Hindlimb muscle (tissue), 1 donor: Measurements from ENCODE around the gene LRP6. TPM values are rescaled to one million over a fixed set of nuclear protein-coding genes. Genes with fewer than 3 reads are reported as not detected.
"Not testable (repeated sequence)": the region's sequence is repeated elsewhere in the genome, so short reads cannot be mapped to it uniquely, and the experiment has no call there.

ENCODE experiments used
- DNase-seq: peaks from one replicate; pipeline ENCODE4 v3.0.0-alpha.2; 2013
- polyA plus RNA-seq: library from polyadenylated mRNA; unstranded; fragments of 120-200 nt; gene quantifications from one replicate; pipeline ENCODE4 v1.2.1, GENCODE V29; 2013; ENCODE audit not compliant: insufficient read length

Gene LRP6
- polyA plus RNA-seq, result 34.3 TPM

DNA sequence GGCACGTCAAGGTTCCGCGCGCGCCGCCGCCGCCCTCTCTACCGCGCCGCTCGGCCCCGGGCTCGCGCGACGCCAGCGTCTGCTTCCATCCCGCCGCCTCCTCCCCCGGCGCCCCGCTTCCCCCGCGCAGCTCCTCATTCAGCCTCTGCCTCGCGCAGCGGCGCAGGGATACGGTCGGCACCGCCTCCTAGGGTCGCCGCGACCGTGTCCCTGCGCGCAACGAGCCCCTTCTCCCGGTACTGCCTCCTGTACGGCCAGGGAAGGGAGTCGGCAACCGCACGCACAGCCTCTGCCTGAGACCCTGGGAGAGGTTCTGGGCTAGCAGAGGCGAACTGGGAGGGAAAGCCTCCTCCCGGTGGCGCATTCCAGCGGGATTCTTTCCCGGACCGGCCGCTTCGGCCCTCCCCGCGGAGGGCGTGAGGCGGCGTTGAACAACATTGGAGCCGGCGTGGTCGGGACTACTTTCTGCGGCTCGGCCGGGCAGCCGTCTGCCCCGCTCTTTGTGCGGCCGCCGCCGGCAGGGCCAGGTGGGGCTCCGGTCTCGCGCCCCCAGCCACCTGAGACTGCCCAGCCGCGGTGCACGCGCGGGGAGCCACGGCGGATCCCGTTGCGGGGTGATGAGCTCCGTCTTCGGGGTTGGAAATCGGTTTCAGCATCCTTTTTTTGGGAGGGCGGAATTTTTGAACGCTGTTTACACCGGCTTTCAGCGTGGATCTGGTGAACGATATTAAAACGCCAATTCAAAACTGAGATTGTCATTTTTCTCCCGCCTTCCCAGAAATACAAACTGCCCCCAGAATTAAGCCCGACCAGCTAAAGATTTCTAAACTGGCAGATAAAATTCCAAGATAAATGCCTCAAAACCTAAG is at the start of gene LRP6:
TSS of gene LRP6 (minus strand) at position 172 of the 869 bp plus-strand sequence. CDS start 309 bp downstream, outside the sequence.
- DNase-seq, result peak; percentile 94

DNA sequence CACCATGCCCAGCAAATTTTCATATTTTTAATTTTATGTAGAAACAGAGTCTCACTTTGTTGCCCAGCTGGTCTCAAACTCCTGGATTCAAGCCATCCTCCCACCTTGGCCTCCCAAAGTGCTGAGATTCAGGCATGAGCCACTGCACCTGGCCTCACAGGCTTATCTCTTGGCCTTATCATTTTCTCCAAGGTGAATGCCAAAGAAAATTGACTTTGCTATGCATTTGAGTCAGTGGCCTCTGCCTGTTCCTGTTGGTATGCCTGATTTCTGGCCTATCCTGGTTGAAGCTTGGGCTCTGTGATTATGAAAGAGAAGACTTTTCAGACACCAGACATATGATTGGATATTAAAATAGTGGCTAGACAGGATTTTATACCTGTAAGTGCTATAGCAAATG is 49.0 kb upstream of the LRP6 start:
- DNase-seq, result no peak

DNA sequence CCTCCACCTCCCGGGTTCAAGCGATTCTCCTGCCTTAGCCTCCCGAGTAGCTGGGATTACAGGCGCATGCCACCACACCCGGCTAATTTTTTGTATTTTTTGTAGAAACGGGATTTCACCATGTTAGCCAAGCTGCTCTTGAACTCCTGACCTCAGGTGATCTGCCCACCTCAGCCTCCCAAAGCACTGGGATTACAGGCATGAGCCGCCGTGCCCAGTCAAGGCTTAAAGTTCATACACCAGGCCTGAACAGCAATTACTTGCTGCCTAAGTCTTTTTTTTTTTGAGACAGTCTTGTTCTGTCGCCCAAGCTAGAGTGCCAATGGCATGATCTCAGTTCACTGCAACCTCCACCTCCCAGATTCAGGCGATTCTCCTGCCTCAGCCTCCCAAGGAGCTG is 43.9 kb upstream of the LRP6 start:
- not testable (repeated sequence) for DNase-seq

DNA sequence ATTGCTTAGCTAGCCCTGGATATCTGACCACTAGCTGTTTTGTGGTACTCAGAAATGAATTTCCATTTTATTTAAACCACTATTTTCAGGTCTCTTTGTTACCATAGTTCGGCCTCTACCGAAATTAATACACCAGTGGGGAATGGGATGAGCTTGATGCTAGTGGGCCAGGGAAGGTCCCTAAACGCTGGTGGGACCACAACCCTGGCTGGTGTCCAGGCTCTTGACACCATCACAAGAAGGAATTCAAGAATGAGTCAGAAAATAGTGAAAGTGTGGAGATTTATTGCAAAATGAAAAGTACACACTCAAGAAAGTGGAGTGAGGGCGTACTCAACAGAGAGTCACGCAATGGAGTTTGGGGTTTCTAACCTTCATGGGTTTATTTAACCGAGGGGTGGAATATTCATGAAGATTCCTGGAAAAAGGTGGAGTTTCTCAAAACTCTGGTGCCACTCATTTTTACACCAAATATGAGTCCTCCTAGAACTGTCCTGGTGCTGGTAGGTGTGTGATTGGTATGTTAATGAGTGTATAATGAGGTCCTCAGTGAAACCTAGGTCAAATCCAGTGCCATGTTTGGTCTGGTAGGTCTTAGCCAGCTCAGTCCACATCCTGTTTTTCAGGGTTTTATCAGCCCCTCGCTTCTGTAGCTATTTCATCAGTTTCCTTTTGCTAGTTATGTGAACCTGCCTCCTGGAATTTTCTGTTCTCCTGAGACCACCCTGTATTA is 38.9 kb upstream of the LRP6 start:
- no peak for DNase-seq

DNA sequence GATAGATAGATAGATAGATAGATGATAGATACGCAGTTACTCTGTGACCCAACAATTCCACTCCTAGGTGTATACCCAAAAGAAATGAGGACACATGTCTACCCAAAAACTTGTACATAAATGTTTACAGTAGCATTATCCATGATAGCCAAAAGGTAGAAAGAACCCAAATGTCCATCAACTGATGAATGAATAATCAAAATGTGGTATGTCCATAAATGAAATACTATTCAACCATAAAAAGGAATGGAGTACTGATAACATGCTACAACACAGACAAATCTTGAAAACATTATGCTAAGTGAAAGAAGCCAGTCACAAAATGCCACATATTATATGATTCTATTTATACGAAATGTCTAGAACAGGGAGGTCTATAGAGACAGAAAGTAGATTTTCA is 36.1 kb upstream of the LRP6 start:
- DNase-seq, result no peak

DNA sequence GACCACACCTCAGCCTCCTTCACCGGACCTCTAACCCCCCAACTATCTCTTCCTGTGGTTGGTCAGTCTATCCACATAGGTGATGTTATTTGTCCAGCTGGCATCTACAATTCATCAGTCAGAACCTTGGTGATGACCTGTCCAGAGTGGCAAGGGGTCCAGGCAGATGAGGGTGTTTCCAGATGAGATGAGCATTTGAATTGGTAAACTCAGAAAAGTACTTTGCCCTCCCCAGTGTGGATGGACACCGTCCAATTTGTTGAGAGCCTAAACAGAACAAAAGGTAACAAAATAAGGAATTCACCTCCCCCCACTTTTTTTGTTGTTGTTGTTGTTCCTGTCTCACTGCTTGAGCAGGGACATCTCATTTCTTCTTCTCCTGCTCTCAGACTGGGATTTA is 34.3 kb upstream of the LRP6 start:
- no peak for DNase-seq

DNA sequence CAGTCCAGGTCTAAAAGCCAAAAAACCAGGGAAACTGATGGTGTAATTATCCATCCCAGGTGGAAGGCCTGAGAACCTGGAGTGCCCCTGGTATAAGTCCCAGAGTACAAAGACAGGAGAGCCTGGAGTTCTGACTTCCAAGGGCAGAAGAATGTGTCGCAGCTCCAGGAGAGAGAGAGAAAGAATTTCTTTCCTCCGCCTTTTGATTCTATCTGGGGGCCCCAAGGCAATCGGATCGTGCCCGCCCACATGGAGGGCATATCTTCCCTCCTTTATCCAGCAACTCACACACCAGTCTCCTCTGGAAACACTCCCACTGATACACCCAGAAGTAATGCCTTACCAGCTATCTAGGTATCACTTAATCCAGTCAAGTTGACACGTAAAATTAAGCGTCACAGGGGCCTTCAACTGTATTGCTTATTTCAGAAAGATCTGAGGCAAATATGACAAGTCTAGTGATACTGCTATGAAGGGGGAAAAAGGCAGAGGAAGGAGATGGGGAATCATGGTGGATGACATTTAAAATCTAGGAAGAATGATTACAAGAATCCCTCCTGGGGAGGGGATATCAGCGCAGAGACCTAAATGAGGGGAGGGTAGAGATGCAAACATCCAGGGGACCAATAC is 30.5 kb upstream of the LRP6 start:
- DNase-seq, result no peak

DNA sequence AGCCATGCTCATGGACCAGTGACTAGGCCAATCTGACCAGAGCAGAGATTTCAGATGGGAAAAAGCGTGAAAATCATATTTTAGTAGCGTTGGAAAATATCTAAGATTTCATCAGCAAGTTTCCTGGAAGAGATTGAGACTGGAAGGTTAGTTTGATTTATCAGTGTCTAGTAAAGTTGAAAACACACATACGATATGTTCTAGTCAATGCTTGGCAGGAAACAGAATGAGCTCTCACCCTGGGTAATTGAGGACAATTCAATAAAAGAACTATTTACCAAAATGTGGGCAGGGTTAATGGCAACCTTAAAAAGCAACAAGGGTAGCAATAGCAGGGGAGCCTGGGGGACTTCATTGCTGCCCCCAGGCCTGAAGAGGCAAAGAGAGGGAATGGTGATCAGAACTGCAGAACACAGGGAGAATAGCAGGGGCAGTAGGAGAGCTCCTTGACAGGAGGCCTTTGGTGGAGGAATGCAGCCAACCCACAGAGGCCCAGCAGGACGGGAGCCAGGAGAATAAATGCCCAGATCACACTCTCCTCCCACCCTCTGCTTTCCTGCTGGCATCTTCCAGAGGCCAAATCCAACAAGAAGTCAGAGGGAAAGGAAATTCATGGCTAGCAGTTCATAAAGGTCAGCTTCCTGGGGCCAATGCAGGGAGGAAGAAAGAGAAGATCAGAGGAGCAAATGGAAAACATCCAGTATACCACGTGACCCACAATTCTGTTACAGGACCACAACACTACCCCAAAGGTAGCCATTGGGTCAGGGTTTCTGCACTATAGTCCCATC is 27.6 kb upstream of the LRP6 start:
- no peak for DNase-seq

DNA sequence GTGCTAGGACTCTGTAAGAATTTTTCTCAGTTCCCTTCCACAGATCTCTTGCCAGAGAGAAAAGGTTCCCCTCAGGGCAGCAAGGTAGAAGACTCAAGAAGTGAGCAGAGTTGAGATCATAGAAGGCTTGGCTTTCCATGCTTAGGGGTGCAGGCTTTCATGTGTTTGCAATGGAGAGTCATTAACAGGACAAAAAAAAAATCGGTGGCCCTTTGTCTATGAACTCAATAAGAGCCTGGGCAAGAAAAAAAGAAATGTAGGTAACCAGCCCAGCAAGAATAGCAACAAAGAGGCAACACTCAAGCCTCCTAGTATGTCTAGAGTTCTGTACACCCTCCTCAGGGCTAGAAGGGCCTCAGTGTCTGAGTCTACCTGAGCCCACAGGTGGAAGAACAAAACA is 23.4 kb upstream of the LRP6 start:
- no peak for DNase-seq

DNA sequence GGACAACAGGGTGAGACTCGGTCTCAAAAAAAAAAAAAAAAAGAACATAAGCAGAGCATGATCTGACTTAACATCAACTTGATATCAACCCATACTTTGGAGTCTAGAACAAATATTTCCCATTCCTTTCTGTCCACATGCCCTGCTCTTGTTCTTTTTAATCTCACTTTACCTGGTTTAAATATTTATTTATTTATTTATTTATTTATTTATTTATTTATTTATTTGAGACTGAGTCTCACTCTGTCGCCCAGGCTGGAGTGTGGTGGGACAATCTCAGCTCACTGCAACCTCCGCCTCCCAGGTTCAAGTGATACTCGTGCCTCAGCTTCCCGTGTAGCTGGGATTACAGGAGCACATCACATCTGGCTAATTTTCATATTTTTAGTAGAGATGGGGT is 19.6 kb upstream of the LRP6 start:
- no peak for DNase-seq

DNA sequence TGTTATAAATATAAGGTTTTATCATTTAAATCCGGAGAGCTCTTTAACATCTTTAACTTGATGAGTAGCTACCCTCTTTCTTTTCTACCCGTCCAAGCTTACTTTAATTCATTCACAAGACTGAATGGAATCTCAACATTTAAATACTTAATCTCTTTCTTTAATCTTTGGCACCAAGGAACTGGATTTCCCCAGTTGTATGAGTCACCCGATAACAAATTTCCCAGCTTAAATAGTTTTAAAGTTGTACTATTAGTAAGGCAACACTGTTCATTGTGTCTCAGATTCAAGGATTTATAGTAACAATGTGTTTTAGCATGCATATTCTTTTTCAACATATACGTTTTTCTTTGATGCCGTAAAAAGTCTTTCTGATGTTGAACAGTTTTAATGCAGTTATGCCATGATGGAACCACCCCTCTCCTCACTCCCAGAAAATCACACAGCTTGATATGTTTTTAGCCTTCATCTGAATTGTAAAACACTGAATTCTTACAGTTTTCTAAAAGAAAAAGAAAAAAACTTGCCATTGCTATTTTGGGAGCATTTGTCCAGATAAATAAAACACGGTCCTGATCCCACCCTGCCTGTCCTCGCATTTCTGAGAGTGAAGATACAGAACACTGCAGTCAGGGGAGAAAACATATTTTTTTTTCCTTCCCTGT is 16.0 kb upstream of the LRP6 start:
- no peak for DNase-seq

DNA sequence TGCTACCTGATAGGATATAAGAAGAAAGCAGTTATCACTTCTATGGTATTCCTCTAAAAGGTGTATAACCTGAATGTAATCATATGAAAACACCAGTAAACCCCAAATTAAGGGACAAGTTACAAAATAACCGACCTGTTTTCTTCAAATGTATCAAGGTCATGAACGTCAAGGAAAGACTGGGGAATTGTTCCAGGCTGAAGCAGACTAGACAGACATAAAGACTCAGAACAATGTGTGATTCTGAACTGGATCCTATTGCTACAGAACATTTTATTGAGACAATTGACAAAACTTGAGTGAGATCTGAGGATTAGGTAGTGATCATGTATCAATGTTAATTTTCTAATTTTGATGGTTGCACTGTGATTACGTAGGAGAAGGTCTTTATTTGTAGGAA is 15.4 kb upstream of the LRP6 start:
- DNase-seq, result no peak

DNA sequence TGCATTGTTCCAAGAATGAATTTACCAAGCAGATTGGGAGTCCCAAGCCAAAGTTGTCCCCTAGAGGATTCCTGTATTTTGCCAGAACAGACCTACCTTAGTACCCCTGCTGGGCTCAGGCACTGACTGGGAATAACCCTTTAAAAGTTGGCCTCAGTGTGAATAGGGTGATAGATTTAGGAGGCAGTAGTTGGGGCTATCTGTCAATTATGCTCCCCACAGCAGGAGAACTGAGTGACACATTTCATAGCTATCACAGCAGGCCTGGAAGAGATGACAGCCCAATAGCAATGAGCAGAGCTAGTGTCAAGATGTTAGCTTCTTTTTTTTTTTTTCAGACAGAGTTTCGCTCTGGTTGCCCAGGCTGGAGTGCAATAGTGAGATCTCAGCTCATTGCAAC is 14.3 kb upstream of the LRP6 start:
- no peak for DNase-seq

DNA sequence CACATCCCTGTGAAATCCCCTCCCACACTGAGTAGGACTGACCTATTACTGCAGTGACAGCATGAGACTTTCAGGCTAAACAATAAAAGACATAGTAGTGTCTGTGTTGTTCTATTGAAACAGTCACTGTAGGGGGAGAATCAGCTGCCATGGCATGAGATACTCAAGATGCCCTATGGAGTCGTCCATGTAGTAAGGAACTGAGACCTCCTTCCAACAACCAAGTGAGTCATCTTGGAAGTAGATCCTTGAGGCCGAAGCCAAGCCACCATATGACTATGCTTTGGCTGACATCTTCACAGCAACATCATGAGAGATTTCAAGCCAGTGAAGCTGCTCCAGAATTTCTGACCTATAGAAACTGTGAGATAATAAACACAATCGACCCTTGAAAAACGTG is 12.1 kb upstream of the LRP6 start:
- no peak for DNase-seq

DNA sequence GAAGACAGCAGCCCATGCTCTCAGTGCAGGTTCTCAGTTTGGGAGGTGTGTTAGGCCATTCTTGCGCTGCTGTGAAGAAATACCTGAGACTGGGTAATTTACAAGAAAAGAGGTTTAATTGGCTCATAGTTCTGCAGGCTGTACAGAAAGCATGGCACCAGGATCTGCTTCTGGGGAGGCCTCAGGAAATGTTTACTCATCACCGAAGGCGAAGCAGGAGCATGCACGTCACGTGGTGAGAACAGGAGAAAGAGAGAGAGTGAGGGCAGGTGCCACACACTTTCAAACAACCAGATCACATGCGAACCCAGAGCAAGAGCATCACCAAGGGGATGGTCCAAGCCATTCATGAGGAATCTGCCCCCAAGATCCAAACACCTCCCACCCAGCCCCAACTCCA is 9.0 kb upstream of the LRP6 start:
- no peak for DNase-seq

DNA sequence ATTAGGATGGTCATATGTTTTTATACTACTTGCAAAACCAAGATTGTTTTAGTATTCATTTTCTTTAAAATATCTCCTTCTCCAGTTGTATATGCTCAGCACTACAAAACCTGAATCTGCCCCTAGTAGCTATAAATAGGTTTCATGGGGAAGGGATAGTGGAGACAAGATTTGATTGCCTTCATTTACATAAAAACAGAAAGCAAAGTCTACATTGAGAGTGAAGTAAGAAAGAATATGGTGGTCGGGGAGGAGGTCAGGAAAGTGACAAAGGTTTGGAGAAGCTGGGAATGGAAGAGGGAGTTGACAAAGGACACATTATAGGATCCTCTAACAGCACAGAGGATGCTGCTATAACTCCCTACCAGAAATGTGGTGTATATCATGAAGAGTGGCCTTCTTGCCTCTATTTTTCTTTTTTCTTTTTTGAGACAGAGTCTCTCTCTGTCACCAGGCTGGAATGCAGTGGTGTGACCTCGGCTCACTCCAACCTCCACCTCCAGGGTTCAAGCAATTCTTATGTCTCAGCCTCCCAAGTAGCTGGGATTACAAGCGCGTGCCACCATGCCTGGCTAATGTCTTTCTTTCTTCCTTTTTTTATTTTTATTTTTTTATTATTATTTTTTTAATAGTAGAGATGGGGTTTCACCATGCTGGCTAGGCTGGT is 6.6 kb upstream of the LRP6 start:
- DNase-seq, result no peak

DNA sequence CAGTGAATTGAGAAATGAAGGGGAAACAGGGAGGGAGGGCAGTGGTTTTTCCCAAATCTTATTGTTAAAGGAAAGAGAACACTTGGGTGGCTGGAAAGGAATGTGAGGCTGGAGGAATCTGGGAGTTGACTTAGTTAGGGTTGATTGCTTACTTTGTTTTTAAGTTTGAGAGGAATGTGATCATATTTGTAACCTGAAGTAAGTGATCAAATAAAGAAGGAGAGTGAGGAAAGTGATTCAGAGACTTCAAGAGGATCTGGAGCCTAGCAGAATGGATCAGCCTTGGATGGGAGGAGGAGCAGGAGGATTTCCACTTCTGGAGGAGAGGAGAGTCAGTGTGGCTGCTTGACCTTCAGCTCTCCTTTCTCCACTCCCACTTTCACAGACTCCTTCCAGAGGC is 6.0 kb upstream of the LRP6 start:
- no peak for DNase-seq

DNA sequence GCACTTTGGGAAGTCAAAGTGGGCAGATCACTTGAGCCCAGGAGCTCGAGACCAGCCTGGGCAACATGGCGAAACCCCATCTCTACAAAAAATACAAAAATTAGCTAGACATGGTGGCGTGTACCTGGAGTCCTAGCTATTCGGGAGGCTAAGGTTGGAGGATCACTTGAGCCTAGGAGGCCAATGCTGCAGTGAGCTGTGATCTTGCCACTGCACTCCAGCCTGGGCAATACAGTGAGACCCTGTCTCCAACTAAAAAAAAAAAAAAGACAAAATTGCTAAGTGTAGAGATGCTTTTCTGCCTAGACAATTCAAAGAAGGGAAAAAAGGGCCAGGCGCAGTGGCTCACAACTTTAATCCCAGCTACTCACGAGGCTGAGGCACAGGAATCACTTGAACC is 3.4 kb upstream of the LRP6 start:
- DNase-seq, result no peak

DNA sequence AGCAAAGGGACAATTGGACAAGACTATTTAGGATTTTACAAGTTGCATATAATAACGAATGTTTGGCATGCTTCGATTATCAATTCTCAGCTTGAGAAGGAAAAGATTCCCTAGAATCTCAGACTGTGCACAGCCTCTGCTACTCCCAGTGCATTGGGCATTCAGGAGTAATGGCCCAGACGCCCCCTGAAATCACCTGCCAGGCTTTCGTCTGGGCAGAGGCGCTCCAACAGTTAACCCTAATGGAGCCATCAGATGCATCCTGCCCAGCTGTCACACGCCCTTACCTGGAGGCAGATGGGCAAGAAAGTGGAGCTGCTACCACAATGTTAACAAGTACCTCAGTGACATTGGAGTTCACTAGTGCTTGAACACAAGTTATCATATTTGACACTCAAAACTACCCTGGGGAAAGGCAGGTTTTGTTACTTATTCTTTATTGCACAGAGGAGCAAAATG is 927 bp upstream of the LRP6 start:
- no peak for DNase-seq

DNA sequence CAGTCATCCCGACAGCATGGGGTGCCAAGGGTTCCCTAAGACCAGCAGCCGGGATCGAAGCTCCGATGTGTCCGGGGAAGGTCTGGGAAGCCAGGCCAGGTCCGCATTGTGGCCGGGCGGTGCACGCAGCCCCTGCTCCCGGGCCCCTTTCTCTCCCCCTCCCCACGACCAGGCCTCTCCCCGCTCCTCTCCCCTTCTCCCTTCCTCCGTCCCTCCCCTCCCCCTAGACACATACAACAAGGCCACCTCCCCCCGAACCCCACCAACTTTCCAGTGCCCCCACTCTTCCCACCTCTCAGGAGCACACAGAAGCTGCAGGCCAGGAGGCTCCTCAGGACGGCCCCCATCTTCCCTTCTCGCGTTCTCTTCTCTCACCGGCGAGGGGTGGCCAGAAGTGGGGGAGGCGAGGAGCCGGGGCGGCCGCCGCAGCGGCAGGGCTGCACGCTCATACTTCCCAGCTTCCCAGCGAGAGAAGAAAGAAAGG is 413 bp downstream of the LRP6 start:
- DNase-seq, result no peak
